H1 (cell line): ENCODE results near the gene RHBDD2. TPM values are rescaled to one million over a fixed set of nuclear protein-coding genes. Genes with fewer than 3 reads are reported as not detected.
A peak's percentile ranks its signal among the peaks of the same experiment; 100 is the strongest.

Experiments used
- CTCF ChIA-PET: fragments of 300-600 bp; sonication (Branson Sonifier 250); formaldehyde crosslinking; loops from one replicate; lab custom pipeline; 2021; ENCODE audit not compliant: partially characterized antibody; lab: Charles Lee
- POLR2A ChIA-PET: fragments of 300-600 bp; sonication (Branson Sonifier 250); formaldehyde crosslinking; loops from one replicate; lab custom pipeline; 2021; ENCODE audit warnings: inconsistent platforms; ENCODE audit not compliant: partially characterized antibody; lab: Charles Lee
- DNase-seq, 2 experiments: peaks; one replicate each; pipeline versions ENCODE4 v3.0.0 to v3.0.0-alpha.2; 2010 to 2022; ENCODE audit warnings: low spot score in 2 of 2, low read depth in 1 of 2, mixed read lengths in 1 of 2
- FAIRE-seq: peaks from 2 replicates; lab custom pipeline; 2011; peaks lifted over from hg19 to GRCh38; lab: Jason Lieb, UNC
- H2AFZ ChIP-seq: 2 replicates; pipeline ENCODE4 v1.8.1; 2012; ENCODE audit warnings: low read length, inconsistent platforms
- H2AK5ac ChIP-seq: 2 replicates; pipeline ENCODE4 v1.6.1; 2013; ENCODE audit warnings: low read depth, low read length
- H2BK120ac ChIP-seq: replicated peaks from 2 replicates; pipeline ENCODE3; 2013; ENCODE audit warnings: low read depth, low read length, inconsistent platforms
- H2BK12ac ChIP-seq: 2 replicates; pipeline ENCODE4 v1.6.1; 2013; ENCODE audit warnings: low read depth, low read length
- H2BK15ac ChIP-seq: 2 replicates; pipeline ENCODE4 v1.6.1; 2013; ENCODE audit warnings: low read length
- H2BK20ac ChIP-seq: 2 replicates; pipeline ENCODE4 v1.6.1; 2013; ENCODE audit warnings: low read length
- H2BK5ac ChIP-seq: 2 replicates; pipeline ENCODE4 v1.6.1; 2013; ENCODE audit warnings: low read depth, low read length
- H3K14ac ChIP-seq: 2 replicates; pipeline ENCODE4 v1.6.1; 2013; ENCODE audit warnings: inconsistent platforms; ENCODE audit not compliant: insufficient read length
- H3K18ac ChIP-seq: 2 replicates; pipeline ENCODE4 v1.6.1; 2013; ENCODE audit warnings: low read length; ENCODE audit errors: extremely low read depth
- H3K23ac ChIP-seq: 2 replicates; pipeline ENCODE4 v1.6.1; 2013; ENCODE audit warnings: inconsistent platforms; ENCODE audit not compliant: insufficient read length
- H3K23me2 ChIP-seq: 2 replicates; pipeline ENCODE4 v1.6.1; 2013; ENCODE audit warnings: low read depth, low read length
- H3K27ac ChIP-seq: 2 replicates; pipeline ENCODE4 v1.6.1; 2011; ENCODE audit warnings: low read depth, low read length, inconsistent platforms
- H3K27me3 ChIP-seq, 4 experiments: replicated peaks in 1 of 4; 1 replicate in 1 of 4; 2 replicates in 3 of 4; pipeline versions ENCODE4 v1.6.1 to v1.8.1; 2011 to 2013; ENCODE audit warnings: low read length in 3 of 4, mild to moderate bottlenecking in 3 of 4, inconsistent platforms in 2 of 4, mixed read lengths in 2 of 4, moderate library complexity in 1 of 4; ENCODE audit not compliant: control insufficient read depth in 3 of 4, insufficient read depth in 3 of 4; ENCODE audit errors: extremely low read depth in 1 of 4
- H3K36me3 ChIP-seq, 4 experiments: 2 replicates each; pipeline versions ENCODE4 v1.6.1 to v1.8.1; 2011 to 2013; ENCODE audit warnings: mild to moderate bottlenecking in 4 of 4, low read length in 3 of 4, moderate library complexity in 2 of 4, control low read depth in 1 of 4, inconsistent platforms in 1 of 4; ENCODE audit not compliant: insufficient read depth in 4 of 4, control insufficient read depth in 2 of 4
- H3K4ac ChIP-seq: replicated peaks from 2 replicates; pipeline ENCODE3; 2013; ENCODE audit warnings: low read length, low read depth, mixed read lengths, inconsistent platforms; ENCODE audit not compliant: insufficient read length
- H3K4me1 ChIP-seq, 4 experiments: replicated peaks in 1 of 4; 1 replicate in 1 of 4; 2 replicates in 3 of 4; pipeline versions ENCODE4 v1.6.1 to v1.8.1; 2011 to 2013; ENCODE audit warnings: low read length in 3 of 4, inconsistent platforms in 2 of 4, mixed read lengths in 1 of 4; ENCODE audit not compliant: insufficient read depth in 4 of 4, control insufficient read depth in 3 of 4
- H3K4me2 ChIP-seq, 2 experiments: 2 replicates each; pipeline versions ENCODE4 v1.6.1 to v1.8.1; 2011 to 2013; ENCODE audit warnings: low read depth in 2 of 2, low read length in 2 of 2, control low read depth in 1 of 2, inconsistent platforms in 1 of 2, mild to moderate bottlenecking in 1 of 2; ENCODE audit not compliant: insufficient read depth in 1 of 2
- H3K4me3 ChIP-seq, 4 experiments: fragments of 200-600, 300-600 bp in 1 of 4; sonication (generic), shearing (Covaris generic), sonication (Bioruptor Twin) in 1 of 4; 2 replicates each; pipeline versions ENCODE4 v1.5.1 to v1.8.1; 2011 to 2016; ENCODE audit warnings: low read length in 4 of 4, low read depth in 3 of 4, control low read depth in 2 of 4, inconsistent platforms in 2 of 4, mild to moderate bottlenecking in 2 of 4, mixed read lengths in 1 of 4, moderate library complexity in 1 of 4; ENCODE audit not compliant: insufficient read depth in 2 of 4; ENCODE audit errors: extremely low read depth in 1 of 4
- H3K56ac ChIP-seq: replicated peaks from 2 replicates; pipeline ENCODE3; 2013; ENCODE audit warnings: low read depth, mild to moderate bottlenecking, mixed read lengths, low read length, inconsistent platforms; ENCODE audit not compliant: insufficient read length
- H3K79me1 ChIP-seq: 2 replicates; pipeline ENCODE4 v1.6.1; 2013; ENCODE audit warnings: low read depth, low read length, control low read depth
- H3K79me2 ChIP-seq, 2 experiments: 2 replicates each; pipeline versions ENCODE4 v1.6.1 to v1.8.1; 2012 to 2013; ENCODE audit warnings: low read length in 2 of 2, mild to moderate bottlenecking in 2 of 2, inconsistent platforms in 1 of 2; ENCODE audit not compliant: insufficient read depth in 2 of 2, control insufficient read depth in 1 of 2
- H3K9ac ChIP-seq, 4 experiments: replicated peaks in 1 of 4; 1 replicate in 1 of 4; 2 replicates in 3 of 4; pipeline versions ENCODE4 v1.6.1 to v1.8.1; 2011 to 2013; ENCODE audit warnings: low read depth in 3 of 4, low read length in 3 of 4, control low read depth in 2 of 4, mild to moderate bottlenecking in 2 of 4, moderate library complexity in 2 of 4, inconsistent platforms in 1 of 4; ENCODE audit errors: extremely low read depth in 1 of 4
- H3K9me3 ChIP-seq, 2 experiments: 2 replicates each; pipeline versions ENCODE4 v1.6.1 to v1.8.1; 2012 to 2013; ENCODE audit warnings: mild to moderate bottlenecking in 2 of 2, moderate library complexity in 2 of 2, control low read depth in 1 of 2, inconsistent platforms in 1 of 2, low read depth in 1 of 2, low read length in 1 of 2, mixed read lengths in 1 of 2; ENCODE audit not compliant: insufficient read depth in 2 of 2
- H4K20me1 ChIP-seq, 2 experiments: replicated peaks in 1 of 2; 2 replicates each; pipeline versions ENCODE3 to v1.8.1; 2011 to 2013; ENCODE audit warnings: inconsistent platforms in 2 of 2, low read length in 2 of 2, mild to moderate bottlenecking in 1 of 2; ENCODE audit not compliant: insufficient read depth in 2 of 2, control insufficient read depth in 1 of 2
- H4K5ac ChIP-seq: 2 replicates; pipeline ENCODE4 v1.6.1; 2013; ENCODE audit warnings: low read length, low read depth, mixed read lengths, inconsistent platforms; ENCODE audit not compliant: insufficient read length
- H4K8ac ChIP-seq: 2 replicates; pipeline ENCODE4 v1.8.0; 2013; ENCODE audit warnings: mild to moderate bottlenecking, moderate library complexity, low read length, inconsistent platforms; ENCODE audit not compliant: insufficient read depth; ENCODE audit errors: extremely low read depth
- H4K91ac ChIP-seq: replicated peaks from 2 replicates; pipeline ENCODE3; 2013; ENCODE audit warnings: low read length, mixed read lengths, inconsistent platforms; ENCODE audit not compliant: insufficient read length
- ATF2 ChIP-seq: IDR thresholded peaks from 2 replicates; pipeline ENCODE4 v1.6.1; 2012; ENCODE audit warnings: low read length, inconsistent platforms
- BACH1 ChIP-seq: IDR thresholded peaks from 2 replicates; pipeline ENCODE4 v1.6.1; 2012; ENCODE audit warnings: low read length, improper control_type of control experiment
- CREB1 ChIP-seq: IDR thresholded peaks from 2 replicates; pipeline ENCODE4 v1.6.1; 2012; ENCODE audit warnings: inconsistent platforms
- CTBP2 ChIP-seq: IDR thresholded peaks from 2 replicates; pipeline ENCODE4 v1.7.0; 2011; ENCODE audit warnings: borderline replicate concordance, mild to moderate bottlenecking, moderate library complexity, mixed read lengths, low read length; ENCODE audit not compliant: insufficient read depth, insufficient read length
- E2F6 ChIP-seq: IDR thresholded peaks from 2 replicates; pipeline ENCODE4 v1.6.1; 2012; ENCODE audit warnings: inconsistent platforms
- EGR1 ChIP-seq: IDR thresholded peaks from 2 replicates; pipeline ENCODE4 v1.6.1; 2011; ENCODE audit warnings: low read depth, low read length, borderline replicate concordance
- EP300 ChIP-seq, 2 experiments: IDR thresholded peaks; 1 replicate in 1 of 2; 2 replicates in 1 of 2; pipeline ENCODE4 v1.6.1; 2011 to 2012; ENCODE audit warnings: low read depth in 2 of 2, low read length in 2 of 2, mild to moderate bottlenecking in 2 of 2, borderline replicate concordance in 1 of 2, inconsistent platforms in 1 of 2, moderate library complexity in 1 of 2
- PHF8 ChIP-seq: fragments of 200-600 bp; sonication (generic); conservative IDR thresholded peaks from 2 replicates; pipeline ENCODE4 v1.7.1; 2012; ENCODE audit warnings: low read depth, mild to moderate bottlenecking, inconsistent platforms, low read length, moderate library complexity
- POLR2A ChIP-seq, 2 experiments: IDR thresholded peaks; 1 replicate in 1 of 2; 2 replicates in 1 of 2; pipeline ENCODE4 v1.6.1; 2011; ENCODE audit warnings: low read depth in 2 of 2, low read length in 2 of 2, mild to moderate bottlenecking in 2 of 2; ENCODE audit errors: control extremely low read depth in 1 of 2
- POLR2AphosphoS5 ChIP-seq: IDR thresholded peaks from 2 replicates; pipeline ENCODE4 v1.6.1; 2011; ENCODE audit warnings: low read depth, low read length
- SP4 ChIP-seq: IDR thresholded peaks from 2 replicates; pipeline ENCODE4 v1.6.1; 2012; ENCODE audit warnings: low read length, inconsistent platforms
- TAF7 ChIP-seq: optimal IDR thresholded peaks from 2 replicates; pipeline ENCODE3; 2011; ENCODE audit warnings: low read depth, mild to moderate bottlenecking, inconsistent platforms, low read length, moderate library complexity, borderline replicate concordance
- WGBS, 2 experiments: shearing (Covaris generic) in 1 of 2; methylation state at CpG; one replicate each; pipeline versions ENCODE4 v1.1.6 to v1.1.7; 2013 to 2015; ENCODE audit warnings: low lambda C conversion rate in 2 of 2, mixed read lengths in 2 of 2, inconsistent platforms in 1 of 2, low coverage in 1 of 2, missing lambda C conversion rate in 1 of 2; ENCODE audit not compliant: insufficient replicate concordance in 2 of 2, insufficient coverage in 1 of 2, insufficient read length in 1 of 2; ENCODE audit errors: extremely low coverage in 1 of 2, missing lambda C conversion rate in 1 of 2; 5-methylcytosine and 5-hydroxymethylcytosine counted together
- polyA plus RNA-seq, 7 experiments: library from polyadenylated mRNA; depleted of rRNA in 3 of 7; stranded (reverse) in 5 of 7; unstranded in 2 of 7; fragments of >200 nt in 5 of 7; fragments of 200-250 nt in 2 of 7; gene quantifications; 1 replicate in 5 of 7; 2 replicates in 1 of 7; 4 replicates in 1 of 7; pipeline versions ENCODE4 v1.2.1 to v1.2.3, GENCODE V29; 2011 to 2013; ENCODE audit warnings: missing spikeins in 2 of 7, mixed read lengths in 2 of 7
- total RNA-seq: library from RNA; stranded (reverse); fragmentation: NEBNext Ultra II Directional; extraction: Animal tissue kit (Norgen Biotek cat#: 25700); gene quantifications from 2 replicates; pipeline ENCODE4 v1.2.1, GENCODE V29; 2021

RHBDD2 gene
- total and polyA plus RNA-seq, 2 of the 8 experiments (the other 6 are each of a cell fraction or from before 2014, with no cell fraction given) = 28.3 to 65.5 TPM

GRCh38 chr7:75847707-75848106 is 31.1 kb upstream of the RHBDD2 start:
- H3K23me2 ChIP-seq = no peaks in the 10 kb centered on the region; the same call in 1 of the 2 replicates
- H3K9ac ChIP-seq = no peak overlapping the region
- no peak overlapping the region for H3K23ac ChIP-seq
- H3K4me3 ChIP-seq = no peak overlapping the region
- no peak overlapping the region for H4K5ac ChIP-seq
- no peaks in the 10 kb centered on the region for H3K4me1 ChIP-seq
- no peaks in the 10 kb centered on the region for H3K36me3 ChIP-seq
- CTCF ChIA-PET = interaction anchor here (0.6 to 1.2 kb wide), 3 partner anchors 8 to 173 kb away, joined by 3 to 4 read pairs (median 3); no protein-coding TSS in a partner anchor
- H3K79me2 ChIP-seq = no peaks in the 10 kb centered on the region
- H2BK12ac ChIP-seq = 0 out of 2 replicates have a peak overlapping the region, but pooled peaks have one; percentile 9
- no peaks in the 10 kb centered on the region for H4K20me1 ChIP-seq
- no peak overlapping the region for H4K91ac ChIP-seq
- H3K18ac ChIP-seq = no peak overlapping the region
- no peak overlapping the region for H2BK5ac ChIP-seq
- H3K79me1 ChIP-seq = no peaks in the 10 kb centered on the region
- H2BK120ac ChIP-seq = no peak overlapping the region
- no peak overlapping the region for H2AFZ ChIP-seq
- H3K27ac ChIP-seq = no peak overlapping the region
- H4K8ac ChIP-seq = no peak overlapping the region
- POLR2A ChIA-PET = interaction anchor here (1.0 kb wide), 1 partner anchor 81 kb away, joined by 3 read pairs; no protein-coding TSS in a partner anchor
- no peak overlapping the region for H3K4ac ChIP-seq
- DNase-seq = no peak
- no peak overlapping the region for H2BK20ac ChIP-seq
- FAIRE-seq = no peak
- no peaks in the 10 kb centered on the region for H3K9me3 ChIP-seq
- no peak overlapping the region for H3K56ac ChIP-seq
- no peak overlapping the region for H2AK5ac ChIP-seq
- H2BK15ac ChIP-seq = no peak overlapping the region
- WGBS, 2 experiments = 91% methylated on average over 7 of the region's 7 CpGs; no CpG with 5 or more reads in 1 of the 2 experiments
- H3K4me2 ChIP-seq = no peak overlapping the region
- no peak overlapping the region for H3K14ac ChIP-seq
- H3K27me3 ChIP-seq = no peaks in the 10 kb centered on the region
- TF ChIP-seq E2F6 (no peak), CREB1 (no peak), TAF7 (no peak), POLR2A (IDR thresholded peaks at IDR 0.05; ENCODE audit: control extremely low read depth in 1 of 2, low read depth in 2 of 2, low read length in 2 of 2) (no peak), POLR2AphosphoS5 (no peak), CTBP2 (no peak), PHF8 (no peak), EGR1 (no peak), ATF2 (no peak), SP4 (no peak), BACH1 (no peak), EP300 (IDR thresholded peaks at IDR 0.05; ENCODE audit: borderline replicate concordance in 1 of 2, low read depth in 2 of 2, low read length in 2 of 2) (no peak)
